Endothelial cell of umbilical vein (primary cell): ENCODE measurements around the gene ESPNL. TPM values are rescaled to one million over a fixed set of nuclear protein-coding genes. Genes with fewer than 3 reads are reported as not detected.

ENCODE experiments used
- BruUV-seq: library from RNA; stranded (reverse); fragments of 400-500 nt; replicated peaks from 2 replicates; lab custom pipeline; 2021; lab: Mats Ljungman, UMichigan
- CTCF ChIA-PET: fragments of 300-600, 350-600 bp; sonication (Branson Sonifier 250); formaldehyde crosslinking; loops from one replicate; lab custom pipeline; 2021; ENCODE audit warnings: antibody characterized with exemption, inconsistent platforms; lab: Charles Lee
- POLR2A ChIA-PET: fragments of 300-600, 350-600 bp; sonication (Branson Sonifier 250); formaldehyde crosslinking; loops from one replicate; lab custom pipeline; 2021; ENCODE audit warnings: antibody characterized with exemption, inconsistent platforms; lab: Charles Lee
- DNase-seq: peaks from one replicate; pipeline ENCODE4 v3.0.0-alpha.2; 2011; ENCODE audit warnings: low read depth, low spot score
- FAIRE-seq: peaks from 2 replicates; lab custom pipeline; 2011; peaks lifted over from hg19 to GRCh38; lab: Jason Lieb, UNC
- H2AFZ ChIP-seq: 2 replicates; pipeline ENCODE4 v1.6.0; 2012; ENCODE audit warnings: low read depth, low read length, control low read depth, inconsistent platforms
- H3K27ac ChIP-seq: 2 replicates; pipeline ENCODE4 v1.5.1; 2011; ENCODE audit warnings: low read depth, mild to moderate bottlenecking, control low read depth, low read length, moderate library complexity; ENCODE audit not compliant: insufficient read depth
- H3K27me3 ChIP-seq, 2 experiments: 2 replicates each; pipeline versions ENCODE4 v1.6.0 to v1.6.1; 2011; ENCODE audit warnings: low read length in 2 of 2, mixed read lengths in 1 of 2; ENCODE audit not compliant: control insufficient read depth in 2 of 2, insufficient read depth in 2 of 2
- H3K36me3 ChIP-seq, 2 experiments: 2 replicates in 1 of 2; 3 replicates in 1 of 2; pipeline ENCODE4 v1.5.1; 2011; ENCODE audit warnings: low read length in 2 of 2, mild to moderate bottlenecking in 1 of 2, moderate library complexity in 1 of 2; ENCODE audit not compliant: control insufficient read depth in 2 of 2, insufficient read depth in 2 of 2; ENCODE audit errors: extremely low read depth in 1 of 2
- H3K4me1 ChIP-seq: 3 replicates; pipeline ENCODE4 v1.5.1; 2011; ENCODE audit warnings: mild to moderate bottlenecking, low read length; ENCODE audit not compliant: control insufficient read depth, insufficient read depth; ENCODE audit errors: extremely low read depth
- H3K4me2 ChIP-seq: 2 replicates; pipeline ENCODE4 v1.6.1; 2011; ENCODE audit warnings: low read length, control low read depth, mixed read lengths; ENCODE audit not compliant: insufficient read depth
- H3K4me3 ChIP-seq, 3 experiments: fragments of 200-600 bp in 1 of 3; sonication (generic), shearing (Covaris generic) in 1 of 3; replicated peaks in 1 of 3; 2 replicates each; pipeline ENCODE4 v1.5.1; 2011 to 2016; ENCODE audit warnings: control low read depth in 3 of 3, low read length in 3 of 3, mild to moderate bottlenecking in 2 of 3, inconsistent platforms in 1 of 3, low read depth in 1 of 3, moderate library complexity in 1 of 3; ENCODE audit not compliant: insufficient read depth in 1 of 3
- H3K79me2 ChIP-seq: 2 replicates; pipeline ENCODE4 v1.6.0; 2012; ENCODE audit warnings: low read length, inconsistent platforms; ENCODE audit not compliant: control insufficient read depth, insufficient read depth
- H3K9ac ChIP-seq: replicated peaks from 2 replicates; pipeline ENCODE3; 2011; ENCODE audit warnings: low read length, control low read depth; ENCODE audit not compliant: insufficient read depth; ENCODE audit errors: extremely low read depth
- H3K9me1 ChIP-seq: replicated peaks from 3 replicates; pipeline ENCODE4 v1.6.0; 2011; ENCODE audit warnings: mild to moderate bottlenecking, low read length; ENCODE audit not compliant: control insufficient read depth, insufficient read depth; ENCODE audit errors: extremely low read depth
- H3K9me3 ChIP-seq: replicated peaks from 2 replicates; pipeline ENCODE4 v1.5.1; 2012; ENCODE audit warnings: low read length, inconsistent platforms; ENCODE audit not compliant: control insufficient read depth, insufficient read depth
- H4K20me1 ChIP-seq: replicated peaks from 2 replicates; pipeline ENCODE3; 2011; ENCODE audit warnings: mild to moderate bottlenecking, low read length; ENCODE audit not compliant: control insufficient read depth, insufficient read depth; ENCODE audit errors: extremely low read depth
- EZH2 ChIP-seq: IDR thresholded peaks from 2 replicates; pipeline ENCODE4 v1.6.1; 2012; ENCODE audit warnings: borderline replicate concordance, low read depth, mild to moderate bottlenecking, moderate library complexity, low read length, inconsistent platforms; ENCODE audit not compliant: severe bottlenecking
- FOS ChIP-seq: IDR thresholded peaks from 2 replicates; pipeline ENCODE4 v1.6.1; 2011; ENCODE audit warnings: mild to moderate bottlenecking, low read length, moderate library complexity, borderline replicate concordance; ENCODE audit not compliant: insufficient read depth
- GATA2 ChIP-seq: IDR thresholded peaks from 2 replicates; pipeline ENCODE4 v1.7.0; 2011; ENCODE audit warnings: low read depth, mild to moderate bottlenecking, moderate library complexity, mixed read lengths, low read length; ENCODE audit not compliant: insufficient read length, insufficient read depth
- JUN ChIP-seq: IDR thresholded peaks from 2 replicates; pipeline ENCODE4 v1.6.1; 2011; ENCODE audit warnings: borderline replicate concordance, low read depth; ENCODE audit not compliant: insufficient read length, insufficient read depth
- MYC ChIP-seq: IDR thresholded peaks from one replicate; pipeline ENCODE4 v1.6.1; 2011; ENCODE audit warnings: mild to moderate bottlenecking, low read depth, low read length
- POLR2A ChIP-seq: IDR thresholded peaks from 2 replicates; pipeline ENCODE4 v1.6.1; 2012; ENCODE audit warnings: low read depth, mild to moderate bottlenecking, control low read depth, low read length
- POLR2AphosphoS5 ChIP-seq: IDR thresholded peaks from 2 replicates; pipeline ENCODE4 v1.6.1; 2012; ENCODE audit warnings: low read depth, mild to moderate bottlenecking, control low read depth, low read length, moderate library complexity; ENCODE audit not compliant: insufficient read depth
- dilution Hi-C: fragments of 300-500 bp; cut with MboI; formaldehyde crosslinking; loops from one replicate; pipeline ENCODE4 v1.15.0; 2019; ENCODE audit warnings: low sequenced_read_pairs; ENCODE audit not compliant: extremely low pct_ligation_motif_present
- intact Hi-C: fragments of 100-400 bp; cut with micrococcal nuclease; formaldehyde crosslinking; loops from one replicate; pipeline ENCODE4 v1.10.0; 2022
- polyA plus RNA-seq, 4 experiments: library from polyadenylated mRNA; depleted of rRNA in 3 of 4; stranded (reverse) in 3 of 4; unstranded in 1 of 4; fragments of >200 nt; gene quantifications; 2 replicates each; pipeline versions ENCODE4 v1.2.1 to v1.2.3, GENCODE V29; 2011 to 2012; ENCODE audit warnings: missing spikeins in 1 of 4
- total RNA-seq: library from RNA; stranded (reverse); gene quantifications from 2 replicates; pipeline ENCODE4 v1.2.3, GENCODE V29; 2021
- TF ChIP-seq, protein P1 (sequence below): IDR thresholded peaks from 2 replicates; pipeline ENCODE4 v1.6.1; 2011; ENCODE audit not compliant: insufficient read depth, insufficient read length
- TF ChIP-seq, protein P2 (sequence below), 2 donors: IDR thresholded peaks; 1 replicate in 1 of 2; 2 replicates in 1 of 2; pipeline ENCODE4 v1.5.1; 2011; ENCODE audit warnings: low read length in 2 of 2, mild to moderate bottlenecking in 2 of 2, moderate library complexity in 2 of 2, control low read depth in 1 of 2, inconsistent platforms in 1 of 2, low read depth in 1 of 2; ENCODE audit not compliant: insufficient read depth in 1 of 2; ENCODE audit errors: extremely low read depth in 1 of 2

Gene ESPNL
- total and polyA plus RNA-seq, 2 donors (not counting 3 experiments of a cell fraction or from before 2014, with no cell fraction given): not detected

DNA sequence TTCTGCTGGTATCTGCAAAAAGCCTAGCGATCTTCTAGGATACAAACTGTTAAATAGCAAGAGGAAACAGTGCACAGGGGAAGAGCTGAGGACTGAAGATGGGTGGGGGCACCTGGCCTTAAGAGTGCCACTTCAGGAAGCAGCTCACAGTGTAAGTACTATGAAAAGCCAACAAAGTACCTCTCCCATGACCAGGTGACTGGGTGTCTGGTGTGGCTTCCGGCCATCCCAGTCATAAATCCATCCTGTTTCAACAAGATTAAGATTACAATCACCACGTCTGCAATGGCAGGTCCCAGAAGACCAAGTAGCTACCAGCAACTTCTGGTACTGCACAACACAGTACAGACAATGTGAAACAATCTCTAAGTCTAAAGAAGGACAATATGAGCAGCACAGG is 74.6 kb downstream of the ESPNL start:
- DNase-seq: no peak
- ChIA-PET POLR2A (no interaction called here), CTCF (no interaction called here)
- H4K20me1 ChIP-seq: no peaks in the 10 kb centered on the region
- H3K36me3 ChIP-seq: peaks cover 13 to 27% of the 10 kb centered on the region in 2 experiments
- no peaks in the 10 kb centered on the region for H3K9me3 ChIP-seq
- no peak for FAIRE-seq
- peaks cover 16% of the 10 kb centered on the region for H3K4me1 ChIP-seq
- dilution Hi-C loops: no loop called here
- intact Hi-C loops: no loop called here
- no peak overlapping the region for H3K4me2 ChIP-seq
- no peak overlapping the region for H2AFZ ChIP-seq
- no peaks in the 10 kb centered on the region for H3K9me1 ChIP-seq
- H3K27me3 ChIP-seq: no peaks in the 10 kb centered on the region
- H3K27ac ChIP-seq: no peak overlapping the region
- BruUV-seq: no TSS peak
- H3K4me3 ChIP-seq: no peak overlapping the region
- H3K9ac ChIP-seq: no peak overlapping the region
- no peaks in the 10 kb centered on the region for H3K79me2 ChIP-seq
- TF ChIP-seq, protein P1, sequence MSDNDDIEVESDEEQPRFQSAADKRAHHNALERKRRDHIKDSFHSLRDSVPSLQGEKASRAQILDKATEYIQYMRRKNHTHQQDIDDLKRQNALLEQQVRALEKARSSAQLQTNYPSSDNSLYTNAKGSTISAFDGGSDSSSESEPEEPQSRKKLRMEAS: no peak
- TF ChIP-seq GATA2 (no peak), FOS (no peak), POLR2AphosphoS5 (no peak)
- TF ChIP-seq, protein P2, sequence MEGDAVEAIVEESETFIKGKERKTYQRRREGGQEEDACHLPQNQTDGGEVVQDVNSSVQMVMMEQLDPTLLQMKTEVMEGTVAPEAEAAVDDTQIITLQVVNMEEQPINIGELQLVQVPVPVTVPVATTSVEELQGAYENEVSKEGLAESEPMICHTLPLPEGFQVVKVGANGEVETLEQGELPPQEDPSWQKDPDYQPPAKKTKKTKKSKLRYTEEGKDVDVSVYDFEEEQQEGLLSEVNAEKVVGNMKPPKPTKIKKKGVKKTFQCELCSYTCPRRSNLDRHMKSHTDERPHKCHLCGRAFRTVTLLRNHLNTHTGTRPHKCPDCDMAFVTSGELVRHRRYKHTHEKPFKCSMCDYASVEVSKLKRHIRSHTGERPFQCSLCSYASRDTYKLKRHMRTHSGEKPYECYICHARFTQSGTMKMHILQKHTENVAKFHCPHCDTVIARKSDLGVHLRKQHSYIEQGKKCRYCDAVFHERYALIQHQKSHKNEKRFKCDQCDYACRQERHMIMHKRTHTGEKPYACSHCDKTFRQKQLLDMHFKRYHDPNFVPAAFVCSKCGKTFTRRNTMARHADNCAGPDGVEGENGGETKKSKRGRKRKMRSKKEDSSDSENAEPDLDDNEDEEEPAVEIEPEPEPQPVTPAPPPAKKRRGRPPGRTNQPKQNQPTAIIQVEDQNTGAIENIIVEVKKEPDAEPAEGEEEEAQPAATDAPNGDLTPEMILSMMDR (IDR thresholded peaks at IDR 0.05; ENCODE audit: extremely low read depth in 1 of 2, insufficient read depth in 1 of 2, low read depth in 1 of 2, low read length in 2 of 2): no peak

DNA sequence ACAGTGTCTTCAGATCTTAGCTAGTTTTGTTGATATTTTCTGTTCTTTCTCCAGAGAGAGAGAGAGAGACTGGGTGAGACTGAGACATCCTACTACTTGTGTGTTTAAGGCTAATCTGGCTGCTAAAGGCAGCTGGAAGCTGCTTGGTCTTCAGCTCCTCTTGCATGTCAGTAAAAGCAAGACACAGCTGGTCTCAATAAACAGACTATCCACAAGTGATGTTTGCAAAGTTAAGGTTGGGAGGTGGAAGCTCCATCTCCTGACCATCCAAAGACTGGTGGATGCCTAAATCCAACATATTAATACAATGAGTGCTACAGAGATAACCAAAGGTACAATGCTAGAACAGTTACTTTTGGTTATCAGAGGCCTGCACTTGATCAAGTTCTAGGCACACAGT is 76.5 kb downstream of the ESPNL start:
- no peak for TF ChIP-seq GATA2
- TF ChIP-seq POLR2AphosphoS5: no peak
- no peak for TF ChIP-seq MYC
- TF ChIP-seq, protein P1: no peak
- TF ChIP-seq, protein P2 (IDR thresholded peaks at IDR 0.05; ENCODE audit: extremely low read depth in 1 of 2, insufficient read depth in 1 of 2, low read depth in 1 of 2, low read length in 2 of 2): no peak
- no peak for TF ChIP-seq EZH2
- TF ChIP-seq JUN: no peak
- no peak for TF ChIP-seq POLR2A
- TF ChIP-seq FOS: no peak
- Histone ChIP-seq H3K79me2 (no peaks in the 10 kb centered on the region), H3K27me3 (no peaks in the 10 kb centered on the region), H3K9me1 (no peaks in the 10 kb centered on the region), H3K4me2 (no peak overlapping the region), H3K36me3 (peaks cover 6 to 33% of the 10 kb centered on the region in 2 experiments), H3K27ac (no peak overlapping the region), H3K4me3 (no peak overlapping the region), H3K9ac (no peak overlapping the region), H3K4me1 (peaks cover 2% of the 10 kb centered on the region), H4K20me1 (no peaks in the 10 kb centered on the region), H2AFZ (no peak overlapping the region), H3K9me3 (no peaks in the 10 kb centered on the region)
- FAIRE-seq (no peak), DNase-seq (no peak)
- intact Hi-C loops: no loop called here
- POLR2A ChIA-PET: no interaction called here
- dilution Hi-C loops: no loop called here
- BruUV-seq: no TSS peak
- CTCF ChIA-PET: no interaction called here
